Stimulated activated CD8-positive, alpha-beta memory T cell treated with anti-CD3 and anti-CD28 coated beads, Interleukin-4, amount 100 ng/mL, for 24 hours (primary cell): ENCODE measurements around the gene USP48.
"Not testable (repeated sequence)": the region's sequence is repeated elsewhere in the genome, so short reads cannot be mapped to it uniquely, and the experiment has no call there.

Source experiments
- DNase-seq: peaks from one replicate; pipeline ENCODE4 v3.0.0-alpha.2; 2020; ENCODE audit warnings: low read depth

Gene USP48

DNA sequence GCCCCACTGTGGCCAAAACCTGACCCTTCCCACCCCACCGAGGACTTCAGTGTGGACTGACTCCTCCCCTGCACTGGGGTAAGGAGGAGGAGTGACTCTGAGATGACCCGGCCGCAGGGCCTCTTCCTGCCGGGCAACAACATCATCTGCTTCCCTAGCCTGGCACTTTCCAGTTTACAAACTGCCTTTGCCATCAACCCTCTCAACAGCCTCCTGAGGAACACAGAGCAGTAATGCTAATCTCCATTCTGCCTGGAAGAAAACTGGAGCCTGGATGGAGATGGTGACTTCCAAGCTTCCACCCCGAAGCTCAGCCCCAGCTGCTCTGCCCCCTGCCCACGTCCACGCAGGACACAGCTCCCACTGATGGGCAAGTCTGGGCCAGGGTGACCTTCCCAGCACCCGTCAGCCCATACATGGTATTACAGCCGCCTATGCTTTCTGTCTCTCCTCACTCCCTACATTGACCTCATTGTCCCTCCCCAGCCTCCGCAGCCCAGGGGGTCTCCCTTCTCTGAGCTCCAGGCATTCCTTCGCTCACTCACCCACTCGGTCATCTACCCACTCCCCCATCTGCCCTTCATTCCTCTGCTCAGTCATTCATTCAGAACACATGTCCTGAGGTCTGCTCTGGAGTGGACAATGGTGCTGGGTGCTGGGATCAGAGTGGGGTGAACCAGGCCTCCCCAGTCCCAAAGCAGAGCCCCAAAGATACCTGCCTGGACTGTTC lies 148.0 kb downstream of the USP48 start:
- no peak for DNase-seq

DNA sequence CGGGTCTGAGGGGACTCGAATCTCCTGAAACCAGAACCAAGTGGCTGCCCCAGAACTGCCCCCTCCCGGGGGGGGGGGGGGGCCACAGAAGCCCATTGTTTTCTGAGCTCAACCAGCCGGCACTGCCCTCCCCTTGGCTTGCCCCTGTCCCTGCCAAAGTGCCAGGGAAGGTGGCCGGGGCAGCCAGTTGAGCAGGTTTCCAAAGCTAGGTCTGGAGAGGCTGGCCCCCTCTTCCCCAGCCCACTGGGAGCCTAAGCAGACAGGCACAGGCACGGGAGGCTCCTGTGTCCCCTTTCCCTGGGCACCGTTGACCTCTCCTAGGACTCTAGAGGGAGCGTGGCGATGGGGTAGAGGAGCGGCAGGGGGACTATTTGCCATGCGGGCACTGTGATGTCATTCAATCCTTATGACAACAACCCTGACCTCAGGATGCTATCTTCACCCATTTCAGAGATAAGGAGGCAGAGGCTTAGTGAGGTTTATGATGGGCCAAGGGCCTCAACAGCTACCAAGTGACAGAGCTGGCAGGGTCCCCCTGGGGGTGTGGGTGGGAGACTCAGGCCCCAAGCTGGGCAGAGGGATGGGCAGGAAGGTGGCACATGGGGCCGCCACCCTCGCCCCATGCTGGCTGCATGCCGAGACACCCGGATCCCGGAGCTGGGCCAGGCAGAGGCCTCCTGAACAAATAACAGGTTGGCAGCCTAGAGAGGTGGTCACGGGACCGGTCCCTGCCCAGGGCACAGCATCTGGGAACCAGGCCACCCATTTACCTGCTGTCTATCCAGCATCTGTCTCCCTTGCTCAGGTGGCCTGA lies 148.8 kb downstream of the USP48 start:
- DNase-seq, result no peak

DNA sequence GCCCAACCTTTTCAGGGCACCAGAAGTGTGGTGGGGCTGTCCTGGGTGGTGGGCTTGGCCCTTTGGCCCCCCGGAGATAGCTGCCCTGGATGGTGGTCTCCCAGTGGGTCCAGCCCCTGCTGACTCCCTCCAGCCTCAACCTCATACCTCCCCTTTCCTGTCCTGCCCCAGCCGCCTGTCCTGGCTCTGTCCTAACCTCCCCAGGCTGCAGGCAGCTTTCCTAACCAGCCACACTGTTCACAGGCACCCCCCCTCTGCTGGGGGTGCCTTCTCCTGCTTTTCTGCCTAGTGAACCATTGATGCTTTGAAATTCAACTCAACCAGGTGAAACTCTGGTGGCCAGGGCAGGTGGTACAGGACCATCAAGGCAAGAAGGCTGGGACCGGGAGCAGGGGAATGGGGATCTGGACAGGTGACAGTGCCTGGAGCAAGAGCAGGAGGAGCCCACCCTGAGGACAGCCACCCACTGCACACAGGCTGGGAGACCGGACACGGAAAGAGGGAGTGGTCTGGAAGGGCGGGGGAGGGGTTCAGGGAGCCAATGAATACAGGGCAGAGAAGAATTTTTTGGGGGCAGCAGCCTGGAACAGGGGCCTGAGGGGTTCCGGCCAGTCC lies 149.7 kb downstream of the USP48 start:
- DNase-seq, result no peak

DNA sequence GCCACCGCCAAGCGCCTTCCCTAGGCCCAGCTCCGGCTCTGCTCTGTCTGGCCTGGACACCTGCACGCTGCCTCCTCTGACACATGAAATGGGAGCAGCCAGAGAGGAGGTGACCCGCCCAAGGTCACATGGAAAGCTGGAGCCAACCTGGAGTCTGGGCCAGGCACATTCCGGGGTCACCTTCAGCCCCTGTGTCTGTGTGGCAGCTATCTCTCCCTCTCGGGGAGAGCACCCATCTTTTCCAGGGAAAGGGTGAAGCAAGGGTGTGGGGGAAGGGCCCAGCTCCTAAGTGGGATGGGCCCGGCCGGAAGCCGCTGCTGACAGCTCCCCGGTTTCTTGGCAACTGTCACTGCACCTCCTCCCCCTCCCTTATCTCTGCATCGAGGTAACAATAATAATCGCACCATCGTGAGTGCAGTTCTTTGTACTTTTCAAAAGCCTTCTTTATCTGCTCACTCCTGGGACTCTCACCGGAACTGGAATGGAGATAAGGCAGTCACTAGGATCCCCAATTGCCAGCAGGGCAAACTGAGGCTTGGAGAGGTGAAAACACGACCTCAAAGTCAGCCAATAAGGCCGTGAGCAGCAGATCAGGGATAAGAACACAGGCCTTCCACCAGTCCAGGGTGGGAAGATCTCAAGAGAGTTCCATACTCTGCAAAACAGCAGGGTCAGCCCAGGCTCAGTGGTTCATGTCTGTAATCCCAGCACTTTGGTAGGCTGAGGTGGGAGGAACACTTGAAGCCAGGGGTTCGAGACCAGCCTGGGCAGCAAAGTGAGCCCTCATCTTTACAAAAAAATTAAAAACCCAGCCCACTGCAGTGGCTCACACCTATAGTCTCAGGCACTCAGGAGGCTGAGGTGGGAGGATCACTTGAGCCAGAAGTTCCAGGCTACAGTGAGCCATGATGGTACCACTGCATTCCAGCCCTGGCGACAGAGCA lies 150.7 kb downstream of the USP48 start:
- no peak for DNase-seq

DNA sequence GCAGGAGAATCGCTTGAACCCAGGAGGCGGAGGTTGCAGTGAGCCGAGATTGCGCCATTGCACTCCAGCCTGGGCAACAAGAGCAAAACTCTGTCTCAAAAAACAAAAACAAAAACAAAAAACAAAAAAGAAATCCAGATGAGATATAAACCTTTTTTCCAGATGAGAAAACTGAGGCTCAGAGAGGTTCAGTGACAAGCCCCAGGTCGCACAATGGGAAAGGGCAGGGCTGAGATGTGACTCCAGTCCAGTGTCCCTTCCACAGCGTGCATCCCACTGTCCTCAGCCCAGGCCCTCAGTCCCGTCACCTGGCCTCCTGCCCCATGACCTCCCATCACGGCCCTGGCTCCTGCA lies 151.4 kb downstream of the USP48 start:
- not testable (repeated sequence) for DNase-seq

DNA sequence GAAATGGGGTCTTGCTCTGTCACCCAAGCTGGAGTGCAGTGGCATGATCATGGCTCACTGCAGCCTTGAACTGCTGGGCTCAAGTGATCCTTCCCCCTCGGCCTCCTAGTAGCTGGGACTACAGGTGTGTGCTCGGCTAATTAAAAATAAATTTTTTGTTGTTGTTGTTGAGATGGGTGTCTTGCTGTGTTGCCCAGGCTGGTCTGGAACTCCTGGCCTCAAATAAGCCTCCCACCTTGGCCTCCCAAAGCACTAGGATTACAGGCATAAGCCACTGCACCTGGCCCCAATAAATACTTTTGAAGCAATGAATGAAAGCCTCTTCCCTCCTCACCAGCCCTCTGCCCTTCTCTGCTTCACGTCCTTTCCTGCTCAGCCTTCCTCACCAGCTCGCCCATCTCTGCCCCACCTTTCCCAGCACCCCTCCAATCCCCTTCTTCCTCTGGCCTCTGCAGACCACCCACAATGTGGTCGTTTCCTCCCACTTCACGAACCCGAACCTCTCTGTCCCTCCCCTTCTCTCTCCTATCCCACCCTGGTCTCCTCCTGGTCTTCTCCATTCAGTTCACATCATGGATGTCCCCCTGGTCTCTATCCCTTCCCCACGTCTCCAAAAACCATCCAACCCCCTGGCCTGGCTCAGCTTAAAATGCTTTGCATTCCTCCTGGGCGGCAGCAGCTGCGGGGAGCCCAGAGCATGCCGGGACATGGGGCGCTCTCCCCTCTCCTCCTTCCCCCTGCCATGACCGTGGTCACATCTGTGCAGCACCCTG lies 152.2 kb downstream of the USP48 start:
- no peak for DNase-seq

DNA sequence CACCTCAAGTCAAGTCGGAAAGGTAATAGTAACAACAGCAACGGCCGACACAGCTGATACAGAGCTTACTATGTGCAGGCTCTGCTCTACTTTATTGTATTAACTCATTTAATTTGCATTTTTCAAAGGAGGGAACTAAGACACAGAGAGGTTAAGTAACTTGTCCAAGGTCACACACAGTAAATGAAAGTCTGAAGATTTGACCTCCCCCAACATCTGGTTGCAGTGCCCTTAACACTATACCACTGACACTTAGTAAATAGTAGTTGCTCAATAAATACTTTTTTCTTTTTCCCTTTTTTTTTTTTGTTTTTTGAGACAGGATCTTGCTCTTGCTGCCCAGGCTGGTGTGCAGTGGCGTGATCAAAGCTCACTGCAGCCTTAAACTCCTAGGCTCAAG lies 153.0 kb downstream of the USP48 start:
- DNase-seq, result no peak

DNA sequence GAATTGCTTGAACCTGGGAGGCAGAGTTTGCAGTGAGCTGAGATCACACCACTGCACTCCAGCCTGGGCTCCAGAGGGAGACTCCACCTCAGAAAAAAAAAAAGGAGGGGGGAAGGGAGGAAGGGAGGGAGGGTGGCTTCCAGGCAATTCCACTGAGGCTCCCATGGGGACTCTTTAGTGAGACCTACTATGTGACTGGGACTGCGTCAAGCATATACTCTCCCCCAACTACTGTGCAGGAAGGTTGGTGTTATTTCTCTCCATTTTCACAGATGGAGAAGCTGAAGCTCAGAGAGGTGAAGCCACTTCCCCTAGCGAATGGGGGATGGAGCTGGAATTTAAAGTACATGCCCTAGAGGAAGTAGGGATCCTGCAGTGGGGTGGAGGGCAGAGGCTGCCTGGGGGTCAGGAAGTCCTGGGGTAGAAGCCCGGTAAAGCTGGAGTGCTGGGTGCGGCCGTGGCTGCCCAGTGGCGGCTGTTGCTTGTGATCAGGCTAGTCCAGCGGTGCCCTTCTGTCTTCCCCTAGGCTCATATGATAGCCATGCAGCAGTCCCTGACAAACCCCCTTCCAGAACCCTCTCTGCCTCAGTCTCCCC lies 154.1 kb downstream of the USP48 start:
- no peak for DNase-seq
